HEK293 (cell line): ENCODE data around the gene ADRB2.

Experiments used
- CTCF ChIA-PET: fragments of 350-600 bp; formaldehyde crosslinking; extraction: SDS; loops from one replicate; lab custom pipeline; 2021; ENCODE audit warnings: antibody characterized with exemption; lab: Yijun Ruan, JAX
- POLR2A ChIA-PET: fragments of 300-600 bp; formaldehyde crosslinking; extraction: SDS; loops from one replicate; lab custom pipeline; 2020; ENCODE audit warnings: antibody characterized with exemption, inconsistent platforms; lab: Yijun Ruan, JAX
- H3K27ac ChIP-seq: fragments of 200-500 bp; sonication (Bioruptor generic); 2 replicates; pipeline ENCODE4 v1.5.1; 2014; ENCODE audit warnings: low read depth, low read length, control low read depth, inconsistent platforms; ENCODE audit errors: extremely low read depth
- H3K36me3 ChIP-seq, 2 experiments: fragments of 200-500 bp in 1 of 2; sonication (Bioruptor generic) in 1 of 2; 1 replicate in 1 of 2; 2 replicates in 1 of 2; pipeline ENCODE4 v1.5.1; 2014 to 2017; ENCODE audit warnings: inconsistent platforms in 2 of 2, low read length in 2 of 2; ENCODE audit not compliant: control insufficient read depth in 2 of 2, insufficient read depth in 1 of 2
- H3K4me1 ChIP-seq: fragments of 200-500 bp; sonication (Bioruptor generic); 2 replicates; pipeline ENCODE4 v1.5.1; 2014; ENCODE audit warnings: mild to moderate bottlenecking, low read length, inconsistent platforms; ENCODE audit not compliant: control insufficient read depth, insufficient read depth
- H3K4me3 ChIP-seq: 2 replicates; pipeline ENCODE4 v1.5.1; 2011; ENCODE audit warnings: low read depth, mild to moderate bottlenecking, control low read depth, low read length, moderate library complexity
- H3K9me3 ChIP-seq: fragments of 200-500 bp; sonication (Bioruptor generic); 2 replicates; pipeline ENCODE4 v1.5.1; 2014; ENCODE audit warnings: low read depth, low read length, inconsistent platforms; ENCODE audit not compliant: control insufficient read depth, insufficient read depth
- ATF2 ChIP-seq: fragments of 450-650 bp; formaldehyde crosslinking; IDR thresholded peaks from 2 replicates; pipeline ENCODE4 v1.5.1; 2016; ENCODE audit warnings: missing biosample characterization, missing genetic modification characterization, low read depth
- CTCF ChIP-seq: fragments of 450-650 bp; formaldehyde crosslinking; IDR thresholded peaks from 2 replicates; pipeline ENCODE4 v1.5.1; 2016; ENCODE audit warnings: missing biosample characterization, missing genetic modification characterization
- KLF10 ChIP-seq: fragments of 450-650 bp; IDR thresholded peaks from 2 replicates; pipeline ENCODE4 v1.5.1; 2018; ENCODE audit warnings: missing biosample characterization, mild to moderate bottlenecking, missing genetic modification characterization
- MYNN ChIP-seq: fragments of 450-650 bp; formaldehyde crosslinking; IDR thresholded peaks from 2 replicates; pipeline ENCODE4 v1.5.1; 2016; ENCODE audit warnings: missing biosample characterization, missing genetic modification characterization, borderline replicate concordance
- MZF1 ChIP-seq: fragments of 450-650 bp; formaldehyde crosslinking; IDR thresholded peaks from 2 replicates; pipeline ENCODE4 v1.5.1; 2017; ENCODE audit warnings: missing biosample characterization, missing genetic modification characterization, borderline replicate concordance
- PBX3 ChIP-seq: sonication (generic); formaldehyde crosslinking; IDR thresholded peaks from 2 replicates; pipeline ENCODE4 v1.8.1; 2022; ENCODE audit warnings: mild to moderate bottlenecking, moderate library complexity, missing genetic modification reagents
- REPIN1 ChIP-seq: fragments of 450-650 bp; formaldehyde crosslinking; IDR thresholded peaks from 2 replicates; pipeline ENCODE4 v1.5.1; 2017; ENCODE audit warnings: missing biosample characterization, missing genetic modification characterization, low read depth
- SCRT2 ChIP-seq: fragments of 450-650 bp; formaldehyde crosslinking; IDR thresholded peaks from 2 replicates; pipeline ENCODE4 v1.5.1; 2016; ENCODE audit warnings: missing biosample characterization, missing genetic modification characterization
- SP3 ChIP-seq: fragments of 450-650 bp; formaldehyde crosslinking; IDR thresholded peaks from 2 replicates; pipeline ENCODE4 v1.5.1; 2016; ENCODE audit warnings: missing biosample characterization, missing genetic modification characterization
- ZNF112 ChIP-seq: fragments of 450-650 bp; formaldehyde crosslinking; IDR thresholded peaks from 2 replicates; pipeline ENCODE4 v1.5.0; 2017; ENCODE audit warnings: missing biosample characterization, missing genetic modification characterization
- ZNF174 ChIP-seq: fragments of 450-650 bp; formaldehyde crosslinking; IDR thresholded peaks from 2 replicates; pipeline ENCODE4 v1.5.0; 2017; ENCODE audit warnings: missing biosample characterization, mild to moderate bottlenecking, missing genetic modification characterization
- ZNF26 ChIP-seq: fragments of 450-650 bp; formaldehyde crosslinking; IDR thresholded peaks from 2 replicates; pipeline ENCODE4 v1.5.1; 2016; ENCODE audit warnings: missing biosample characterization, missing genetic modification characterization
- ZNF48 ChIP-seq: fragments of 450-650 bp; formaldehyde crosslinking; IDR thresholded peaks from 2 replicates; pipeline ENCODE4 v1.5.1; 2016; ENCODE audit warnings: missing biosample characterization, missing genetic modification characterization
- ZNF514 ChIP-seq: fragments of 450-650 bp; formaldehyde crosslinking; IDR thresholded peaks from 2 replicates; pipeline ENCODE4 v1.5.1; 2016; ENCODE audit warnings: missing biosample characterization, missing genetic modification characterization
- ZNF571 ChIP-seq: fragments of 450-650 bp; formaldehyde crosslinking; IDR thresholded peaks from 2 replicates; pipeline ENCODE4 v1.5.0; 2017; ENCODE audit warnings: missing biosample characterization, missing genetic modification characterization
- ZNF610 ChIP-seq: fragments of 450-650 bp; formaldehyde crosslinking; IDR thresholded peaks from 2 replicates; pipeline ENCODE4 v1.5.1; 2016; ENCODE audit warnings: missing biosample characterization, missing genetic modification characterization, borderline replicate concordance
- ZNF623 ChIP-seq: fragments of 450-650 bp; formaldehyde crosslinking; IDR thresholded peaks from 2 replicates; pipeline ENCODE4 v1.5.1; 2016; ENCODE audit warnings: missing biosample characterization, missing genetic modification characterization
- ZNF626 ChIP-seq: fragments of 450-650 bp; sonication (Bioruptor Pico); formaldehyde crosslinking; IDR thresholded peaks from 2 replicates; pipeline ENCODE4 v1.5.1; 2018; ENCODE audit warnings: missing biosample characterization, missing genetic modification characterization, inconsistent platforms
- ZNF837 ChIP-seq: fragments of 450-650 bp; formaldehyde crosslinking; IDR thresholded peaks from 2 replicates; pipeline ENCODE4 v1.5.1; 2016; ENCODE audit warnings: missing biosample characterization, missing genetic modification characterization

The ADRB2 gene

GRCh38 chr5:148847456-148847855, 21.0 kb downstream of the ADRB2 start:
- POLR2A ChIA-PET, result no interaction called here
- H3K36me3 ChIP-seq, result no peaks in the 10 kb centered on the region
- no peak overlapping the region for H3K27ac ChIP-seq
- no peaks in the 10 kb centered on the region for H3K4me1 ChIP-seq
- CTCF ChIA-PET, result interaction anchor here (1.4 to 1.9 kb wide), 2 partner anchors 27 to 110 kb away, joined by 4 read pairs; no protein-coding TSS in a partner anchor
- H3K9me3 ChIP-seq, result no peaks in the 10 kb centered on the region
- no peak overlapping the region for H3K4me3 ChIP-seq
- TF ChIP-seq ZNF48 (tag by site-specific recombination) (no peak), CTCF (tag by site-specific recombination) (no peak), SP3 (tag by site-specific recombination) (no peak), ZNF610 (tag by site-specific recombination) (no peak), ZNF174 (tag by site-specific recombination) (no peak), ATF2 (tag by site-specific recombination) (no peak), PBX3 (CRISPR knock-in tag) (no peak)

GRCh38 chr5:148848393-148849031, 22.1 kb downstream of the ADRB2 start:
- CTCF ChIA-PET, result interaction anchor here (0.7 kb wide), 2 partner anchors 9 to 118 kb away, joined by 3 to 4 read pairs; no protein-coding TSS in a partner anchor
- POLR2A ChIA-PET, result no interaction called here
- TF ChIP-seq KLF10, result no peak
- no peak for TF ChIP-seq ZNF837
- TF ChIP-seq ZNF26 (tag by site-specific recombination), result no peak
- TF ChIP-seq MYNN (tag by site-specific recombination), result no peak
- no peak for TF ChIP-seq ZNF112 (tag by site-specific recombination)
- no peak for TF ChIP-seq ZNF514
- TF ChIP-seq ZNF626 (tag by site-specific recombination), result no peak
- no peak for TF ChIP-seq ZNF571
- TF ChIP-seq SCRT2 (tag by site-specific recombination), result no peak
- no peak for TF ChIP-seq ZNF623 (tag by site-specific recombination)
- no peak for TF ChIP-seq ATF2 (tag by site-specific recombination)
- no peak for TF ChIP-seq MZF1
- no peak for TF ChIP-seq REPIN1
- Histone ChIP-seq H3K4me1 (peaks cover 6% of the 10 kb centered on the region), H3K27ac (no peak overlapping the region), H3K36me3 (no peaks in the 10 kb centered on the region), H3K4me3 (no peak overlapping the region), H3K9me3 (no peaks in the 10 kb centered on the region)
